ENCODE data around the gene POU2F1.
A peak's percentile ranks its signal among the peaks of the same experiment; 100 is the strongest.

DNA sequence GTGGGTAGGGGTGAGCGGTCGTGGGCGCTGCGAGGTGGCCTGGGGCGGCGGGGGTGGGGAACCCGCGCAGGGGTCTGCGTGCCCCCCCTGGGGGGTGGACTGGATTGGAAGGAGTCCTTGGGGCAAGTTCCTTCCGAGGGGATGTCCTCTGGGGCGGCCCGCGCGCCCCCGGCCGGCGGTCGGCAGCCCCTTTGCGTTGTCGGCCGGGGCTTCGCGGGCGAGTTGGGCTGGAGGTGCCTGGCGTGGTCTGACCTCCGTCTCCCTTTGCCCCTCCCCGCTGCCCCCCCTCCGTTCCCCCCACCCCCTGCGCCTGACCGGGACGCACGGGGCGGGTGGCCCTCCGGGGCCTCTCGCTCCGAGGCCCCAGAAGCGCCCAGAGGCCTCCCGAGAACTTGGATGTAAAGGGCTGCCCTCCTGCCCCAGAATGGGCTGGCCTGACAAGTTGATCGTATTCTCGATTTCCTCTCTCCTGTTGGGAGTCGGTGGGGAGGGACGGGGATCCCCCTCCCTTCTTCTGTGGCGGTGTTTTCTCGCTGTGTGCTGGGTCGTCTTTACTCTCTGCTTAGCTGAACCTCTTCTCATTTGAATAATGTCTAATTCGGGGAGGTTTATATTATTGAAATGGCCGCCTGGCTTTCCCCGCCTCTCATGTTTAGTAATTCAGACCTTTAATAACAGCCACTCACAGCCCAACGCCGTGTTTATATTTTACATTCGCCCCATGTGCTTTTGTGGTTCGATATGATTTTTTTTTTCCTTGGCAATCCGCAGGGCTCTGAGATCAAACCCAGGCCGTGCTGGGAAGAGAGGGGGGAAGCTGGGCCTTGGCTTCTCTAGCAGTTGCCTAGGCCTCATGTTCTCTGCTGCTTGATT is 1.3 kb downstream of the POU2F1 start:
- TF ChIP-seq EZH2 (IDR thresholded peaks at IDR 0.05) (no peak), POLR2AphosphoS5 (IDR thresholded peaks at IDR 0.05; ENCODE audit: borderline replicate concordance, low read depth, low read length) (peak; percentile 47; the same call in 1 of the 2 replicates)

Measured in SK-N-MC (cell line).